Adipocyte (in vitro differentiated cells): ENCODE measurements around the gene DSCAM.

Source experiments
- DNase-seq: peaks from one replicate; pipeline ENCODE4 v3.0.0-alpha.2; 2015; ENCODE audit warnings: low read depth
- H3K27me3 ChIP-seq: replicated peaks from 2 replicates; pipeline ENCODE4 v1.7.0; 2013; ENCODE audit warnings: mild to moderate bottlenecking, low read length, moderate library complexity; ENCODE audit not compliant: control insufficient read depth, insufficient read depth
- H3K36me3 ChIP-seq: 2 replicates; pipeline ENCODE4 v1.7.0; 2013; ENCODE audit warnings: low read length, mild to moderate bottlenecking, moderate library complexity; ENCODE audit not compliant: control insufficient read depth, insufficient read depth, severe bottlenecking
- H3K4me1 ChIP-seq: 2 replicates; pipeline ENCODE4 v1.7.0; 2013; ENCODE audit warnings: mild to moderate bottlenecking, low read length, moderate library complexity; ENCODE audit not compliant: control insufficient read depth, insufficient read depth
- H3K4me3 ChIP-seq: 2 replicates; pipeline ENCODE4 v1.7.0; 2013; ENCODE audit warnings: mild to moderate bottlenecking, low read length, moderate library complexity
- H3K9ac ChIP-seq: 2 replicates; pipeline ENCODE4 v1.7.0; 2013; ENCODE audit warnings: mild to moderate bottlenecking, low read length, moderate library complexity
- H3K9me3 ChIP-seq: 2 replicates; pipeline ENCODE4 v1.7.0; 2013; ENCODE audit warnings: mild to moderate bottlenecking, low read length, moderate library complexity; ENCODE audit not compliant: control insufficient read depth

The DSCAM gene

GRCh38 chr21:40681164-40681859 lies 165.6 kb downstream of the DSCAM start:
- Histone ChIP-seq H3K4me3 (no peak overlapping the region), H3K27me3 (no peaks in the 10 kb centered on the region), H3K9ac (no peak overlapping the region), H3K9me3 (no peaks in the 10 kb centered on the region), H3K36me3 (no peaks in the 10 kb centered on the region), H3K4me1 (no peaks in the 10 kb centered on the region)
- DNase-seq, result no peak

DNA sequence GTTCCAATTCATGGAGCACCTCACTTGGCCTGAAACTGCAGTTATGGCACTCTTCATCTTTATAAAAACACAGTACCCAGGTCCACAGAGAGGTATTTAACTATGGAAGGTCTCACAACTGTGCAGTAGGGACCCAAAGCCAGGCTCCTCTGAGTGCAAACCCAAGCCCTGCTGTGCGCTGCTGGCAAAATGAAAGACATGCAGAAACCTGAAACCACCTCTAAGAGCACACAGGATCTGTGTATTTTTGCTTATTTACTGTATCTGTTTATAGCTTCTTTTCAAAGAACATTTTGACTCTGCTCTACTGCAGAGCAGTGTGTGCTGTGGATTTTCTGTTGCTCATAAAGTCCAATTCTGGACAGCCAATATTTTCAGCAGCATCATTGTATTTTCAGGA lies 166.6 kb downstream of the DSCAM start:
- H3K4me3 ChIP-seq, result no peak overlapping the region
- H3K4me1 ChIP-seq, result no peaks in the 10 kb centered on the region
- no peaks in the 10 kb centered on the region for H3K36me3 ChIP-seq
- DNase-seq, result no peak
- H3K9ac ChIP-seq, result no peak overlapping the region
- H3K9me3 ChIP-seq, result no peaks in the 10 kb centered on the region
- H3K27me3 ChIP-seq, result no peaks in the 10 kb centered on the region

- Histone ChIP-seq H3K4me3 (no peak overlapping the region), H3K36me3 (no peaks in the 10 kb centered on the region), H3K9ac (no peak overlapping the region), H3K27me3 (no peaks in the 10 kb centered on the region), H3K4me1 (no peaks in the 10 kb centered on the region), H3K9me3 (no peaks in the 10 kb centered on the region)
- DNase-seq, result no peak
Measured at GRCh38 chr21:40678681-40679284, 168.2 kb downstream of the DSCAM start.

- Histone ChIP-seq H3K27me3 (no peaks in the 10 kb centered on the region), H3K4me3 (no peak overlapping the region), H3K36me3 (no peaks in the 10 kb centered on the region), H3K9ac (no peak overlapping the region), H3K4me1 (no peaks in the 10 kb centered on the region), H3K9me3 (no peaks in the 10 kb centered on the region)
- no peak for DNase-seq
Measured at GRCh38 chr21:40675017-40675416, 171.9 kb downstream of the DSCAM start.

- Histone ChIP-seq H3K4me1 (no peaks in the 10 kb centered on the region), H3K9me3 (no peaks in the 10 kb centered on the region), H3K36me3 (no peaks in the 10 kb centered on the region), H3K27me3 (no peaks in the 10 kb centered on the region), H3K4me3 (no peak overlapping the region), H3K9ac (no peak overlapping the region)
- no peak for DNase-seq
Measured at GRCh38 chr21:40672602-40673001, 174.4 kb downstream of the DSCAM start.

GRCh38 chr21:40671716-40672115 lies 175.2 kb downstream of the DSCAM start:
- Histone ChIP-seq H3K4me1 (no peaks in the 10 kb centered on the region), H3K36me3 (no peaks in the 10 kb centered on the region), H3K9ac (no peak overlapping the region), H3K9me3 (no peaks in the 10 kb centered on the region), H3K4me3 (no peak overlapping the region), H3K27me3 (no peaks in the 10 kb centered on the region)
- peak; percentile 39 for DNase-seq

DNA sequence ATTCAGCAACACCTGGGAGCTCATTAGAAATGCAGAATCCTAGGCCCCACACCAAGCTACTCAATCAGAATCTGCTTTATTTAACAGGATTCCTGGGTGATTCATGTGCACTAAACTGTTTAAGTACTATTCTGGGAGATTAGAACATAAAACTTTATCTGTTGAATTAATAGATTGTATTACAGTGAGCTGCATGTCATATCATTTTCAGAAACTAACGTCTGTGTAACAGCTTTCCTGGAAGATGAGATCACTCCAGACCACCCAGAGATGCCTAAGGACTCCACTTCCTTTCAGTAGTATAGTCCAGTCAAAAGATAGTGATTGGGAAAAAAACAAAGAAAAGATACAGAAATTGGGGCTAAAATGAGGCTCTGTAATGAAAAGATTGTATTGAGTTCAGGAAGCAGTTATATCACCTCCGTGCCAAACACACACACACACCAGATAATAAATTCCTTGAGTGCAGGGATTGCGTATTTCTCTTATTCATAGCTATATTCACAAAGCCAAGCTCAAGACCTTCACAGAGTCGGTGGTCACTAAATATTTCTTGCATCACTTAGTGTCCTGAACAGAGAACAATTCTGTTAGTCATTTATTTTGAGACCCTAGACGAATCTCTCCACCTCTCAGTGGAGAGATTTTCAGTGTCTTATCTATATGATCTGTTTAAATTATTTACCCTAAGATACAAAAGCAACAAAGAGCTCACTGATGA lies 178.2 kb downstream of the DSCAM start:
- Histone ChIP-seq H3K4me1 (no peaks in the 10 kb centered on the region), H3K36me3 (no peaks in the 10 kb centered on the region), H3K4me3 (no peak overlapping the region), H3K27me3 (no peaks in the 10 kb centered on the region), H3K9ac (no peak overlapping the region), H3K9me3 (no peaks in the 10 kb centered on the region)
- DNase-seq, result no peak

DNA sequence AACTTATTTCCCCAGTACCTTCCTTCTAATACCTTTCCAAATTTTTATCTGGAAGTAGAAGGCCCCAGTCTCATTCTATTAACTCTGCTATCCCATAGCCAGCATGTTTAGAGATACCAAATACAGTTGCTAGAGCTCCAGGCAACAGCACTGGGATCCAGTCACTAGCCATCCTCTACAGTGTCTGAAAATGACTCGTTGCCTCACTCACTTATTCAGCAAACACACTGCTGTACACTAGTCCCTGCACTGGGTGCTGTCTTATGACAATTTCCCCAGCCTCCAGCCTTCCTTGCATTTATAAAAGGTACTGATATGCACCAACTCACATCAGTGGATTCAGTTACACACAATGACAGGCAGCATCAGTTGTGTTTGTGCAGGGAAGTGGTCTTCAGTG lies 179.0 kb downstream of the DSCAM start:
- Histone ChIP-seq H3K9ac (no peak overlapping the region), H3K4me1 (no peaks in the 10 kb centered on the region), H3K4me3 (no peak overlapping the region), H3K9me3 (no peaks in the 10 kb centered on the region), H3K36me3 (no peaks in the 10 kb centered on the region), H3K27me3 (no peaks in the 10 kb centered on the region)
- DNase-seq, result no peak

DNA sequence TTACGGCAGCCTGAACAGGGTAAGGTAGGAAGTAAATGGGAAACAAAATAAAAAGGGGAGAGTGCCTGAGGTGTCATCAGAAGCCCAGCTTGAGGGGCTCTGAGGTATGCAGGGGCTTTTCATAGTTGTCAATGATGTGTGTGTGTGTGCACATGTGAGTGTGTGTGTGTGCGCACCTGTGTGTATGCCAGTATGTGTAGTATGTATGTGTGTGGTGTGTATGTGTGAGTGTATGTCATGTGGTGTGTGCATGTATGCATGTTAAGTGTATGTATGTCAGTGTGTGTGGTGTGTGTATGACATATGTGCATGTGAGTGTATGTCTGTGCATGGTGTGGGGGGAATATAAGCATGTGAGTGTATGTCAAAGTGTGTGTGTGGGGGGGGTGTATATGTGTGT lies 184.1 kb downstream of the DSCAM start:
- Histone ChIP-seq H3K4me1 (no peaks in the 10 kb centered on the region), H3K4me3 (no peak overlapping the region), H3K9me3 (no peaks in the 10 kb centered on the region), H3K27me3 (no peaks in the 10 kb centered on the region), H3K36me3 (no peaks in the 10 kb centered on the region), H3K9ac (no peak overlapping the region)
- DNase-seq, result no peak

GRCh38 chr21:40660461-40660860 lies 186.5 kb downstream of the DSCAM start:
- no peak overlapping the region for H3K9ac ChIP-seq
- peak; percentile 70 for DNase-seq
- H3K9me3 ChIP-seq, result no peaks in the 10 kb centered on the region
- no peak overlapping the region for H3K4me3 ChIP-seq
- no peaks in the 10 kb centered on the region for H3K36me3 ChIP-seq
- no peaks in the 10 kb centered on the region for H3K4me1 ChIP-seq
- no peaks in the 10 kb centered on the region for H3K27me3 ChIP-seq

DNA sequence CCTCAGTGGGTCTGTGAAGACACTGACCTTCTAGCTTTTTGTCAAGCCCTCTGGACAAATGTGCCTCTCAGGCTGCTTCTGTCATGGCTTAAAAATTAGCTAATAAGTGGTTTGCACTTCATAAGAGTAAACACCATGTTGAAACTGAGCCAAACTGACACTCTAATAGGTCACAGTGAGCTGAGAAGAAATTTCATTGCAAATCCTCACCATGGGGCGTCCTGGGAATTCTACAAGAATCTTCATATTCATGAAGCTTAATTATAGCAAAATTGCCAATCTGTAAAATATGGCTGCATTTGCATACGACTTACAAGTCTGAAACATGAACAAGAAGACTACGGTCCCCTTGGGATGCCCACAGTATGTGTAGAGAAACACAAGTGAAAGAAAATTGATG lies 188.6 kb downstream of the DSCAM start:
- Histone ChIP-seq H3K4me3 (no peak overlapping the region), H3K36me3 (no peaks in the 10 kb centered on the region), H3K9ac (no peak overlapping the region), H3K27me3 (no peaks in the 10 kb centered on the region), H3K9me3 (no peaks in the 10 kb centered on the region), H3K4me1 (no peaks in the 10 kb centered on the region)
- DNase-seq, result no peak
